HEK293T (cell line): ENCODE data around the gene EPS8.

Experiments
- BHLHE40 ChIP-seq: fragments of 450-650 bp; IDR thresholded peaks from 2 replicates; pipeline ENCODE4 v1.6.1; 2016; ENCODE audit warnings: mild to moderate bottlenecking, moderate library complexity, borderline replicate concordance
- CTBP1 ChIP-seq: fragments of 450-650 bp; IDR thresholded peaks from 2 replicates; pipeline ENCODE4 v1.6.1; 2016; ENCODE audit warnings: borderline replicate concordance
- ELF4 ChIP-seq: fragments of 450-650 bp; IDR thresholded peaks from 2 replicates; pipeline ENCODE4 v1.6.1; 2017; ENCODE audit warnings: antibody characterized with exemption
- FOXA1 ChIP-seq: fragments of 450-650 bp; IDR thresholded peaks from 2 replicates; pipeline ENCODE4 v1.6.1; 2016; ENCODE audit warnings: mild to moderate bottlenecking
- FOXM1 ChIP-seq: fragments of 450-650 bp; IDR thresholded peaks from 2 replicates; pipeline ENCODE4 v1.6.1; 2017; ENCODE audit warnings: mild to moderate bottlenecking, borderline replicate concordance
- HDGF ChIP-seq: fragments of 450-650 bp; IDR thresholded peaks from 2 replicates; pipeline ENCODE4 v1.6.1; 2017; ENCODE audit warnings: antibody characterized with exemption, borderline replicate concordance
- SP1 ChIP-seq: fragments of 450-650 bp; IDR thresholded peaks from 2 replicates; pipeline ENCODE4 v1.6.1; 2017
- SUZ12 ChIP-seq: fragments of 450-650 bp; IDR thresholded peaks from 2 replicates; pipeline ENCODE4 v1.6.1; 2016; ENCODE audit warnings: mild to moderate bottlenecking
- TARDBP ChIP-seq: fragments of 450-650 bp; IDR thresholded peaks from 2 replicates; pipeline ENCODE4 v1.6.1; 2016
- TF ChIP-seq, protein P1 (sequence below): fragments of 450-650 bp; IDR thresholded peaks from 2 replicates; pipeline ENCODE4 v1.6.1; 2016

DNA sequence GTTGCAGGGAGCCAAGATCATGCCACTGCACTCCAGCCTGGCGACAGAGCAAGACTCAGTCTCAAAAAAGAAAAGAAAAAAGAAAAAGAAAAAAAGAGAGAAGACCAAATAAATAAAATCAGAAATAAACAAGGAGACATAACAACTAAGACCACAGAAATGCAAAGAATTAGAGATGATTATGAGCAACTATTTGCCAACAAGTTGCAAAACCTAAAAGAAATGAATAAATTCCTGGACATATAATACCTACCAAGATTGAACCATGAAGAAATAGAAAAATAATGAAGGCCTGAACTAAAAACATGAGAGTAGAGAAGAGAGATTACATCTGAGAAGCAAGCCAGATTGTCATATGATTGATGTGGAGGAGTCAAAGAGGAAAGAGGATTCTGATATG, 17.6 kb upstream of the EPS8 start:
- TF ChIP-seq TARDBP (no peak), HDGF (no peak), SP1 (no peak), FOXA1 (no peak), FOXM1 (no peak), CTBP1 (no peak), ELF4 (no peak), BHLHE40 (no peak), SUZ12 (no peak)
- TF ChIP-seq, protein P1, sequence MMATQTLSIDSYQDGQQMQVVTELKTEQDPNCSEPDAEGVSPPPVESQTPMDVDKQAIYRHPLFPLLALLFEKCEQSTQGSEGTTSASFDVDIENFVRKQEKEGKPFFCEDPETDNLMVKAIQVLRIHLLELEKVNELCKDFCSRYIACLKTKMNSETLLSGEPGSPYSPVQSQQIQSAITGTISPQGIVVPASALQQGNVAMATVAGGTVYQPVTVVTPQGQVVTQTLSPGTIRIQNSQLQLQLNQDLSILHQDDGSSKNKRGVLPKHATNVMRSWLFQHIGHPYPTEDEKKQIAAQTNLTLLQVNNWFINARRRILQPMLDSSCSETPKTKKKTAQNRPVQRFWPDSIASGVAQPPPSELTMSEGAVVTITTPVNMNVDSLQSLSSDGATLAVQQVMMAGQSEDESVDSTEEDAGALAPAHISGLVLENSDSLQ = no peak
